CD4-positive, CD25-positive, alpha-beta regulatory T cell (primary cell): ENCODE data around the gene IGSF9. TPM values are rescaled to one million over a fixed set of nuclear protein-coding genes. Genes with fewer than 3 reads are reported as not detected.

Experiments
- ATAC-seq, 2 donors: fragments of 150-1000 bp; cut with Tn5 transposase; one replicate each; pipeline ENCODE4 v1.10.0; 2021; ENCODE audit warnings: low read depth in 2 of 2, moderate number of reproducible peaks in 2 of 2, moderate library complexity in 1 of 2
- DNase-seq, 3 donors: peaks; one replicate each; pipeline versions ENCODE4 v3.0.0 to v3.0.0-alpha.2; 2012 to 2022; ENCODE audit warnings: mixed read lengths in 1 of 3
- H3K27ac ChIP-seq: one replicate; pipeline ENCODE4 v1.7.0; 2013; ENCODE audit warnings: mild to moderate bottlenecking, low read length; ENCODE audit not compliant: insufficient read depth, poor library complexity, severe bottlenecking
- H3K27me3 ChIP-seq: one replicate; pipeline ENCODE4 v1.7.0; 2013; ENCODE audit warnings: low read length; ENCODE audit not compliant: control insufficient read depth, insufficient read depth
- H3K36me3 ChIP-seq: one replicate; pipeline ENCODE4 v1.7.0; 2013; ENCODE audit warnings: mild to moderate bottlenecking, low read length, moderate library complexity; ENCODE audit not compliant: control insufficient read depth, insufficient read depth
- H3K4me1 ChIP-seq: 2 replicates; pipeline ENCODE4 v1.7.0; 2013; ENCODE audit warnings: mild to moderate bottlenecking, low read length; ENCODE audit not compliant: insufficient read depth, control insufficient read depth, poor library complexity, severe bottlenecking
- H3K4me3 ChIP-seq: one replicate; pipeline ENCODE4 v1.7.0; 2013; ENCODE audit warnings: low read depth, mild to moderate bottlenecking, low read length, moderate library complexity
- H3K9me3 ChIP-seq, 2 experiments: 1 replicate in 1 of 2; 2 replicates in 1 of 2; pipeline ENCODE4 v1.7.0; 2013; ENCODE audit warnings: low read length in 2 of 2, mild to moderate bottlenecking in 1 of 2, moderate library complexity in 1 of 2; ENCODE audit not compliant: control insufficient read depth in 2 of 2
- H3K27ac Mint-ChIP-seq, 3 donors: one replicate each; pipeline ENCODE4 v1.8.0; 2020 to 2022; ENCODE audit warnings: mild to moderate bottlenecking in 3 of 3, mixed read lengths in 3 of 3, moderate library complexity in 2 of 3
- H3K27me3 Mint-ChIP-seq: one replicate; pipeline ENCODE4 v1.8.0; 2022; ENCODE audit warnings: mild to moderate bottlenecking, mixed read lengths
- H3K36me3 Mint-ChIP-seq: one replicate; pipeline ENCODE4 v1.8.0; 2020; ENCODE audit warnings: mixed read lengths
- H3K4me1 Mint-ChIP-seq, 4 donors: one replicate each; pipeline ENCODE4 v1.8.0; 2020 to 2022; ENCODE audit warnings: mixed read lengths in 4 of 4, mild to moderate bottlenecking in 1 of 4
- H3K4me3 Mint-ChIP-seq, 4 donors: one replicate each; pipeline ENCODE4 v1.8.0; 2020 to 2022; ENCODE audit warnings: mild to moderate bottlenecking in 4 of 4, mixed read lengths in 4 of 4, moderate library complexity in 3 of 4
- H3K9me3 Mint-ChIP-seq, 7 donors: one replicate each; pipeline ENCODE4 v1.8.0; 2020 to 2022; ENCODE audit warnings: mixed read lengths in 7 of 7, mild to moderate bottlenecking in 3 of 7, moderate library complexity in 2 of 7
- polyA plus RNA-seq, 4 donors: library from polyadenylated mRNA; unstranded; fragments of 300-500 nt; fragmentation: Illumina TruSeq; gene quantifications; one replicate each; pipeline ENCODE4 v1.2.3, GENCODE V29; 2021
- total RNA-seq: library from RNA; stranded (reverse); gene quantifications from one replicate; pipeline ENCODE4 v1.2.3, GENCODE V29; 2022

Gene IGSF9
- total RNA-seq (not detected), polyA plus RNA-seq (under 1 TPM in 1 of 4 donors, not detected in 3; 0.23 TPM)

- H3K4me1 ChIP-seq = peaks cover 8% of the 10 kb centered on the region
- DNase-seq (peak; percentile 69 to 71 (median 69)), ATAC-seq (peak; percentile 86 to 88)
- peaks cover 18% of the 10 kb centered on the region for H3K27me3 ChIP-seq
- H3K27ac ChIP-seq = no peak within 1 kb of the TSS
- no peak within 1 kb of the TSS for H3K4me3 ChIP-seq
- peaks cover 50% of the 10 kb centered on the region for H3K27me3 Mint-ChIP-seq
- H3K36me3 ChIP-seq = no peaks in the 10 kb centered on the region
- H3K4me3 Mint-ChIP-seq = peak within 1 kb of the TSS in 2 of 4 donors; percentile 66 to 86
- H3K9me3 Mint-ChIP-seq = peaks cover 0 to 3% (median 0%) of the 10 kb centered on the region in 7 donors
- H3K27ac Mint-ChIP-seq = peak within 1 kb of the TSS in 1 of 3 donors; percentile 80
- H3K9me3 ChIP-seq = no peaks in the 10 kb centered on the region
- peaks cover 0 to 15% (median 0%) of the 10 kb centered on the region in 4 donors for H3K4me1 Mint-ChIP-seq
- H3K36me3 Mint-ChIP-seq = no peaks in the 10 kb centered on the region
Observed at GRCh38 chr1:159945483-159946241, at the start of gene IGSF9. Gene IGSF9 (minus strand): TSS chr1:159945613. CDS start chr1:159943454, 2,159 bp downstream.

DNA sequence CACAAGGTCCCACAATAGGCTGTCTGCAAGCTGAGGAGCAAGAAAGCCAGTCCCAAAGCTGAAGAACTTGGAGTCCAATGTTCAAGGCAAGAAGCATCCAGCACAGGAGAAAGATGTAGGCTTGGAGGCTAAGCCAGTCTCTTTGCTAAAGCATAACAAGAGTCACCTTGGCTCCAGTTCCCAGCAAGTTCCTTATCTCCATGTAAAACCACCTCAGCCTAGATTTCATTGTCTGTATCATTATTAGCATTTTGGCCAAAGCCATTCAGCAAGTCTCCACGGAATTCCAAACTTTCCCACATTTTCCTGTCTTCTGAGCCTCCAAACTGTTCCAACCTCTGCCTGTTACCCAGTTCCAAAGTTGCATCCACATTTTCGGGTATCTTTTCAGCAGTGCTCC lies 49.5 kb upstream of the IGSF9 start:
- H3K4me1 ChIP-seq = no peaks in the 10 kb centered on the region
- Mint-ChIP-seq H3K27me3 (peaks cover 38% of the 10 kb centered on the region), H3K9me3 (peaks cover 0 to 1% (median 0%) of the 10 kb centered on the region in 7 donors), H3K36me3 (no peaks in the 10 kb centered on the region), H3K27ac (no peak overlapping the region), H3K4me3 (no peak overlapping the region), H3K4me1 (peaks cover 0 to 5% (median 0%) of the 10 kb centered on the region in 4 donors)
- H3K4me3 ChIP-seq = no peak overlapping the region
- peaks cover 11% of the 10 kb centered on the region for H3K27me3 ChIP-seq
- no peak for ATAC-seq
- DNase-seq = no peak
- no peaks in the 10 kb centered on the region for H3K9me3 ChIP-seq
- H3K36me3 ChIP-seq = no peaks in the 10 kb centered on the region
- no peak overlapping the region for H3K27ac ChIP-seq

GRCh38 chr1:159993911-159994310 lies 48.5 kb upstream of the IGSF9 start:
- Mint-ChIP-seq H3K4me1 (peaks cover 0 to 5% (median 0%) of the 10 kb centered on the region in 4 donors), H3K4me3 (no peak overlapping the region), H3K27ac (no peak overlapping the region), H3K36me3 (no peaks in the 10 kb centered on the region), H3K9me3 (peaks cover 0 to 1% (median 0%) of the 10 kb centered on the region in 7 donors), H3K27me3 (peaks cover 39% of the 10 kb centered on the region)
- no peak overlapping the region for H3K27ac ChIP-seq
- no peaks in the 10 kb centered on the region for H3K9me3 ChIP-seq
- no peaks in the 10 kb centered on the region for H3K36me3 ChIP-seq
- no peak overlapping the region for H3K4me3 ChIP-seq
- peaks cover 8% of the 10 kb centered on the region for H3K27me3 ChIP-seq
- ATAC-seq = no peak
- H3K4me1 ChIP-seq = no peaks in the 10 kb centered on the region
- DNase-seq = no peak

- ATAC-seq = no peak
- Histone ChIP-seq H3K4me1 (no peaks in the 10 kb centered on the region), H3K27ac (no peak overlapping the region), H3K9me3 (no peaks in the 10 kb centered on the region), H3K4me3 (no peak overlapping the region), H3K36me3 (no peaks in the 10 kb centered on the region), H3K27me3 (peaks cover 8% of the 10 kb centered on the region)
- H3K4me3 Mint-ChIP-seq = no peak overlapping the region
- H3K27me3 Mint-ChIP-seq = peaks cover 37% of the 10 kb centered on the region
- H3K9me3 Mint-ChIP-seq = no peaks in the 10 kb centered on the region
- no peak for DNase-seq
- no peak overlapping the region for H3K27ac Mint-ChIP-seq
- H3K4me1 Mint-ChIP-seq = peaks cover 0 to 5% (median 0%) of the 10 kb centered on the region in 4 donors
- H3K36me3 Mint-ChIP-seq = no peaks in the 10 kb centered on the region
Observed at GRCh38 chr1:159992161-159992560, 46.7 kb upstream of the IGSF9 start.

DNA sequence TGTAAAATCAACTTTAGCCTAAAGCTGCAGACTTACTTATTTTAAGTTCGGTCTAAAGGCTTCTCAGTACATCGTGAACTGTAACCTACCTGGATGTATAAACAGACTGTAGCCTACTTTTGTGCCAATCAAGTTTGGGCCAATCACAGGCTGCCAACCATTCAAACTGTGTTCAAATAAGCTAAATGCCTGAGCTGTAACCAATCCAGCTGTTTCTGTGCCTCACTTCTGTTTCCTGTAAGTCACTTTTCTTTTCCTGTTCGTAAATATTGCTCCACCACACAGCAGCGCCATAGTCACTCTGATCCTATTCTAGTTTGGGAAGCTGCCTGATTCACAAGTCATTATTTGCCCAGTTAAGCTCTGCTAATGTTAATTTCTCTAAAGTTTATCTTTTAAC lies 46.1 kb upstream of the IGSF9 start:
- H3K4me3 Mint-ChIP-seq = no peak overlapping the region

DNA sequence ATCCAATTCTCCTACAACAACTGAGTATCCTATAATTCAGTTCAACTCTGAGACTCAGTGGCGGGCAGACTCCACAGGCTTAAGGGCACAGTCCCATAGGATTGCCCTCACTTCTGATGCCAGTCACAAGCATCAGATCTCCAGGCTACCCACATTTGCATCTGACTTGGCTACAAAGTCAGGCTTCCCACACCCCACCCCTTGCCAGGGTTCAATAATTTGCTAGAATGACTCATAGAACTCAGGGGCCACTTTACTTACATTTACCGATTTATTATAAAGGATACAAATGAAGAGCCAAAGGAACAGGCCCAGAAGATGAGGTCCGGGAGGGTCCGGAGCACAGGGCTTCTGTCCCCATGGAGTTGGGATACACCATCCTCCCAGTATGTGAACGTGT lies 44.6 kb upstream of the IGSF9 start:
- no peaks in the 10 kb centered on the region for H3K36me3 ChIP-seq
- peaks cover 8% of the 10 kb centered on the region for H3K27me3 ChIP-seq
- H3K36me3 Mint-ChIP-seq = no peaks in the 10 kb centered on the region
- H3K4me3 Mint-ChIP-seq = no peak overlapping the region
- peaks cover 32% of the 10 kb centered on the region for H3K27me3 Mint-ChIP-seq
- no peaks in the 10 kb centered on the region for H3K4me1 ChIP-seq
- no peak overlapping the region for H3K27ac ChIP-seq
- no peak overlapping the region for H3K4me3 ChIP-seq
- H3K9me3 ChIP-seq = no peaks in the 10 kb centered on the region
- no peak for ATAC-seq
- no peak for DNase-seq
- H3K9me3 Mint-ChIP-seq = no peaks in the 10 kb centered on the region
- no peak overlapping the region for H3K27ac Mint-ChIP-seq
- H3K4me1 Mint-ChIP-seq = peaks cover 0 to 5% (median 0%) of the 10 kb centered on the region in 4 donors

More for the DNA sequence above, 46.1 kb upstream of the IGSF9 start:
- Histone ChIP-seq H3K27me3 (peaks cover 8% of the 10 kb centered on the region), H3K9me3 (no peaks in the 10 kb centered on the region), H3K4me1 (no peaks in the 10 kb centered on the region), H3K4me3 (no peak overlapping the region), H3K27ac (no peak overlapping the region), H3K36me3 (no peaks in the 10 kb centered on the region)
- Mint-ChIP-seq H3K4me1 (peaks cover 0 to 5% (median 0%) of the 10 kb centered on the region in 4 donors), H3K9me3 (no peaks in the 10 kb centered on the region), H3K36me3 (no peaks in the 10 kb centered on the region), H3K27ac (no peak overlapping the region), H3K27me3 (peaks cover 35% of the 10 kb centered on the region)
- DNase-seq (peak in 1 of 3 donors; percentile 16), ATAC-seq (no peak)

DNA sequence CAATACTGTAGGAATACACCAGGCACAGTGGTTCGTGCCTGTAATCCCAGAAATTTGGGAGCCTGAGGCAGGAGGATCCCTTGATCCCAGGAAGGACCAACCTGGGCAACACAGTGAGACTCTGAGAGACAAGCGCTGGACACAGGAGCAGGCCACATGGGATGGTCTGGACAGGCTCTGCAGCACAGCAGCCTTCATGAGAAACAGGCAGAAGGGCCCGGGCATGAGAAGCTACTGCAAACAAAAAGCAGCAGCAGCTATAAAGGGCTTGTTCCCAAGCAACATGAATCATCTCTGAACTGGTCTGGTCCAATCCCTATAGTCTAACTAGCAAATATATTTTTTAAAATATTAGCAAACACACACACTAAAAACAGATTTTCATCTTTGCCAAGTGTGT lies 44.2 kb upstream of the IGSF9 start:
- no peak overlapping the region for H3K4me3 Mint-ChIP-seq
- peaks cover 10% of the 10 kb centered on the region for H3K27me3 ChIP-seq
- no peaks in the 10 kb centered on the region for H3K4me1 ChIP-seq
- H3K9me3 Mint-ChIP-seq = no peaks in the 10 kb centered on the region
- no peak overlapping the region for H3K4me3 ChIP-seq
- ATAC-seq = no peak
- H3K36me3 ChIP-seq = no peaks in the 10 kb centered on the region
- no peak overlapping the region for H3K27ac Mint-ChIP-seq
- no peak for DNase-seq
- H3K36me3 Mint-ChIP-seq = no peaks in the 10 kb centered on the region
- no peak overlapping the region for H3K27ac ChIP-seq
- H3K27me3 Mint-ChIP-seq = peaks cover 31% of the 10 kb centered on the region
- H3K9me3 ChIP-seq = no peaks in the 10 kb centered on the region
- peaks cover 0 to 5% (median 0%) of the 10 kb centered on the region in 4 donors for H3K4me1 Mint-ChIP-seq

DNA sequence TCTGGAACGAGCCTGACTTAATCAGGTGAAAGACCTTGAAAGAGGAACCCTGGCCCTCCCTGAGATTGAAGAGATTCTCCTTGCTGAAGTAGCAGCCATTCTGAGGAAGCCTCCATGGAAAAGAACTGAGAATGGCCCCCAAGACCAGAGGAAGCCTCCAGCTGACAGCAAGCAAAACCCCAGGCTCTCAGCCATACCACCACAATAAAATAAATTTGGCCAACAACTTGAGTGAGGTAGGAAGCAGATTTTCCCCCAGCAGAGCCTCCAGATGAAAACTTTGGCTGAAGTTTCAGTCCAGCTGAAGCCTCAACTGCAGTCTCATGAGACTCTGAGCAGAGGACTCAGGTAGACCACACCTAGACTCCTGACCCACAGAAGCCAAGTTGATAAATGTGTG lies 42.6 kb upstream of the IGSF9 start:
- Histone ChIP-seq H3K27me3 (peaks cover 17% of the 10 kb centered on the region), H3K4me1 (no peaks in the 10 kb centered on the region), H3K4me3 (no peak overlapping the region), H3K9me3 (no peaks in the 10 kb centered on the region), H3K36me3 (no peaks in the 10 kb centered on the region), H3K27ac (no peak overlapping the region)
- Mint-ChIP-seq H3K4me1 (peaks cover 0 to 5% (median 0%) of the 10 kb centered on the region in 4 donors), H3K27me3 (peaks cover 35% of the 10 kb centered on the region), H3K9me3 (no peaks in the 10 kb centered on the region), H3K36me3 (no peaks in the 10 kb centered on the region), H3K27ac (no peak overlapping the region), H3K4me3 (no peak overlapping the region)
- no peak for ATAC-seq
- no peak for DNase-seq
